Measurements from ENCODE around the gene PTGES.

The PTGES gene

GRCh38 chr9:129746092-129746777, 6.6 kb downstream of the PTGES start:
- no peak for DNase-seq (ENCODE audit: low read depth in 2 of 2)

GRCh38 chr9:129745200-129745599, 7.6 kb downstream of the PTGES start:
- no peak for DNase-seq (ENCODE audit: low read depth in 2 of 2)

DNA sequence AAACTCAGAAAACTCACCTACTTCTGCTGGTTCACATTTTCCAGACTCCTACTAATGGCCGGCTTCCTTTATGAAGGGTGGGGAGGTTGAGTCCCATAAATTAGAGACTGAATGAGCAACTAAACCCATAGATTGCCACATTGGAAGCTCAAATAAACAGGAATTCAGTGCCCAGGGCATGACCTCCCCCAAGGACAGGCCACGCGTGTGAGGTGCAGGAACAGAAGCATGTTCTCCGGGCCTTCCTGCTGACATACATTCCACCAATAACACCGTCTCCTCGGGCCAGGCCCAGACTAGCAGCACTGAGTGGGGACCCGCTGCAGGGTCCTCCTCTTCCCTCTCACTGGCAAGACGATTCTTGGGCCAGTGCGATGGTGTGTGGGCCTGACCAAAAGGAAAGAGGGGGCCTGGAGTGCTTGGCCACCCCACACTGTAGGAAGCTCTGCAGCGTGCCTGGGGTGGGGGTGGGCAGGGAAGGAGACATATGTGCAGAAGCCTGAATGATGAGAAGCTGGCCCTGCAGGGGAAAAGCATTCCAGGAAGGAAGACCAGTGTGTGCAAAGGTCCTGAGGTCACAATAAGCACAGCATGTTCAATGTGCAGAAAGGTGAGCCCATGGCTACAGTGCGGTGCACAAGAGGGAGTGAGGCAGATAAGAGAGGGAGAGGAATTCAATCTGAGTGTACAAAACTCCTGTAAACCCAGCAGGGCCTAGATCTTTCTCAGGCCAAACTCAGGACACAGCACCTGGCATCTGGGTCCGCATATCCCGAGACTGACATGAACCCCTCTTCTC, 12.0 kb downstream of the PTGES start:
- no peak for DNase-seq (ENCODE audit: low read depth in 2 of 2)

DNA sequence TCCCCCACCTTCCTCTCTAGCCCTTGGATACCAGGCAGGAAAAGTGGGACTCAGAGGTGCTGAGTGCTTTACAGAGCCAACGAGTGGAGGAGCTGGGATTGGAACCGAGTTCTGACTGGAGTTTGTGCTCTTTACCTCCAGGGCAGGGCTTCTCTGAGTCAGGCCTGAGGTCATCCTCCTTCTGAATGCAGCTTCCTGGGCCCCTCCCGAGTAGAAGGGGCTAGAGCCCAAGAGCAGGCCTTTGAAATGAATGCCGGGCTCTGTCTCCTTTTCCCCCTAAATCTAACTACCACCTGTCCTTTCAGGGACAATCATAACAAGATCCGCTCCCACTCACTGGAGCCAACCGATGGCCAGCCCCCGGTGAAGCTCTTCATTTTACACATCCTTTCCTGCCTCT, 12.7 kb downstream of the PTGES start:
- DNase-seq (ENCODE audit: low read depth in 2 of 2) = no peak

DNA sequence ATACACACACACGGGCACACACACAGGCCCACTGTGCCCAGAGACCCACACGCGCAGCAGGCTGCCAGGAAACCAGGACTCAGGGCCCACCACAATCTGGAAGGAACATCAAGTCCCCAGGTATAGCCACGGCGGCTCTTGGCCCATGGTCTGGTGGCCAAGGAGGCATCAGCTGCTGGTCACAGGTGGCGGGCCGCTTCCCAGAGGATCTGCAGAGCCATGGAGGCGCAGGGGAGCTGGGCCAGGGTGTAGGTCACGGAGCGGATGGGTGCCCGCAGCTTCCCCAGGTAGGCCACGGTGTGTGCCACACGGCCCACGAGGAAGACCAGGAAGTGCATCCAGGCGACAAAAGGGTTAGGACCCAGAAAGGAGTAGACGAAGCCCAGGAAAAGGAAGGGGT, 13.4 kb downstream of the PTGES start:
- DNase-seq (ENCODE audit: low read depth in 2 of 2) = no peak

DNA sequence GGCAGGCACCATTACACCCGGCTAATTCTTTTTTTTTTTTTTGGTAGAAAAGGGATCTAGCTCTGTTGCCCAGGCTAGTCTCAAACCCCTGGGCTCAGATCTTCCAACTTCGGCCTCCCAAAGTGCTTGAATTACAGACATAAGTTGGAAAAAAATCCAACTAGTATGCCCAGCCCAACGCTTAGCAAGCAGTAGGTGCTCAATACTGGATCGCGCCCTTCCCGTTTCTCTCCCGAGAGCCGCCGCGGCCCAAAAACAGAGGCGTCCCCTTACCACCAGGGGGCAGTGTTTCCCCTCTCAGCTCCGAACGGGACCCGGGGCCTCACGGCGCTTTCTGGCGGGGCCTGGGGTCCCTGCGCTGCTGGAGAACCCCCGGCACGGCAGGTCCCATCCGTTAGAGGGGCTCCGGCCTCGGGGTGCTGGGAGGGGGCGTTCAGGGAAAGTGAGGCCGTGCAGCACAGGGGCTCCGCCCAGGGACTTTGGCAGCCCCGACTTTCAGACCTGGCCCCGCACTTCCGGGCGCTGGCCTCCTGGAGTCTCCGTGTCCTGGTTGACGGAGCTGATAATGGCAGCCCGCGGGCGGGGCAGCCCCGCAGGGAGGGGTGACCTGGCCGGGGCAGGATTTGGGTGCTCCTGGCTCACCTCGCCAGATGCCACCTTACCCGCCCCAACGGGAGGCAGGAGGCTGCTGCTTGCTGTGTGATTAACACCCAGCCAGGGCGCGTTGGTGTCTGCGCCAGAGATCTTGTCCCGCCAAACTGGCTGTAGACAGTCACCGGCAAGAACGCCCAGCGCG, 15.2 kb downstream of the PTGES start:
- DNase-seq (ENCODE audit: low read depth in 2 of 2) = peak; percentile 67 to 84

GRCh38 chr9:129736334-129736733, 16.5 kb downstream of the PTGES start:
- no peak for DNase-seq (ENCODE audit: low read depth in 2 of 2)

DNA sequence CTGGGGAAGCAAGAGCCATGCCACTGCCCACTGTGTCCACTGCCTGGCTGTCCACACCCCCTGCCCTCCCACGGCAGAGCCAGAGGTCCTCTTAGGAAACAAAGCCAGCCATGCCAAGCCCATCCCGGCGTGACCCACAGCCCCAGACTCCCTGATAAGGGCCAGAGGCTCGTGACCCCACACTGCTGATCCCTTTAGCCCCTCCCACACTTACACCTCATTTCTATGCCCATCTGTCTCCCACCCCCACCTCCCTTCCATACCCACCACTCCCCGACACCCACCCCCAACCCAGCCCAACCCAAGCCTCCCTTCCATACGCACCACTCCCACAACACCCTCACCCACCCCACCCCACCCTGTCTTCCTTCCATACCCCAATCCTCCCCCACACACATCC, 17.3 kb downstream of the PTGES start:
- no peak for DNase-seq (ENCODE audit: low read depth in 2 of 2)

GRCh38 chr9:129733632-129733953, 19.2 kb downstream of the PTGES start:
- no peak for DNase-seq (ENCODE audit: low read depth in 2 of 2)

GRCh38 chr9:129732946-129733631, 19.8 kb downstream of the PTGES start:
- no peak for DNase-seq (ENCODE audit: low read depth in 2 of 2)

DNA sequence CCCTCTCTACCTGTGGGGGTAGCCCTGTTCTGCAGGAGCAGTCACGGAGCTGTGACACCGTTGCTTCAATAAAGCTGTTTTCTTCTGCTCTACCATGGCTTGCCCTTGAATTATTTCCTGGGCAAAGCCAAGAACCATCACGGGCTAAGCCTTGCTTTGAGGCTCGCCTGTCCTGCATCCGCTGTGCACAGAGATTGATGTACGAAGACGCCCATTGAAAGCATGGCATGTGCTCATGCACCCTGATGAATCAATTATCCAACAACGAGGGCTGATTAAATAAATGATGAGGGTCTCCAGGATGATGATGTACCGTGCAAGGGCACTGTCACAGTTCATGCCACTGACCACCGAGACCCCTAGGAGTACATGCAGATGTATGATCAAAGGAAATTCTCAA, 20.7 kb downstream of the PTGES start:
- DNase-seq (ENCODE audit: low read depth in 2 of 2) = no peak

GRCh38 chr9:129731477-129732085, 21.3 kb downstream of the PTGES start:
- no peak for DNase-seq (ENCODE audit: low read depth in 2 of 2)

DNA sequence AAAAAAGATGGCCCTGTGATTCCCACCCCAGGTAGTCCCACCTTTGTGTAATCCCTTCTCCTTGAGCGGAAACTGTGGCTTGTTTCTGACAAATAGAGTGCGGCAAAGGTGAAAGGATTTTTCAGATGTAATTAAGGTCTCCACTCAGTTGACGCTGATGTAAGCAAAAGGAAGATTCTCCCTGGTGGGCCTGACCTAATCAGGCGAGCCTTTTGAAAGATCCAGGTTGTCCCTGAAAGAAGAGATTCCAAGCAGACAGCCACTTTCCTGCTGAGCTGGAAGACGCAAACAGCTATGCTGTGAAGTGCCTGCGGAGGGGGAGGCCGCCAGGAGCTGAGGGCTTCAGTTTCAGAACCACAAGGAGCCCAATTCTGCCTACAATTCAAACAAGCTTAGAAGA, 24.1 kb downstream of the PTGES start:
- DNase-seq (ENCODE audit: low read depth in 2 of 2) = no peak

GRCh38 chr9:129726322-129727160, 26.3 kb downstream of the PTGES start:
- DNase-seq (ENCODE audit: low read depth in 2 of 2) = peak; percentile 2 to 43

DNA sequence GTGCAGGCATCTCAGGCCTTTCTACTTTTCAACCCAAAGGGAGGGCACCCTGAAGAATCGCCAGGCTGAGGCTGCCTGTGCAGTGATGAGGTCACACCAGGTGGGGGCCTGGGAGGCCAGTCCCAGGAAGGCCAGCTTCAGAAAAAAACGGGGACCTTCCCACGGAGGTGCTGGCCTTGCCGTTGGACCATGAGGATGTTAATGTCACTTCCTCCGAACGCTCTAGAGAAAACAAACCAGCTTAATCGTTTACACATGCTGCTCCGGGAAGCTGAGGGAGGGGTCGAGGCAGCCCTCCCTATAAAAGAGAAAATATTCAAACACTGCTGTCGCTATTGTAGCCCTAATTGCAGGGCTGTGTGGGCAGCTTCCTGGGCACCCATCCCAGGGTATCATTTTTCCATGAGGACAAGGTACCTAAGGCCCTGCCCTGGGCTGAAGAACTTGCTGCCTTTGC, 27.0 kb downstream of the PTGES start:
- DNase-seq (ENCODE audit: low read depth in 2 of 2) = no peak

- no peak for DNase-seq (ENCODE audit: low read depth in 2 of 2)
Measured at GRCh38 chr9:129724456-129725190, 28.2 kb downstream of the PTGES start.

- DNase-seq (ENCODE audit: low read depth in 2 of 2) = no peak
Measured at GRCh38 chr9:129722913-129723312, 29.9 kb downstream of the PTGES start.

DNA sequence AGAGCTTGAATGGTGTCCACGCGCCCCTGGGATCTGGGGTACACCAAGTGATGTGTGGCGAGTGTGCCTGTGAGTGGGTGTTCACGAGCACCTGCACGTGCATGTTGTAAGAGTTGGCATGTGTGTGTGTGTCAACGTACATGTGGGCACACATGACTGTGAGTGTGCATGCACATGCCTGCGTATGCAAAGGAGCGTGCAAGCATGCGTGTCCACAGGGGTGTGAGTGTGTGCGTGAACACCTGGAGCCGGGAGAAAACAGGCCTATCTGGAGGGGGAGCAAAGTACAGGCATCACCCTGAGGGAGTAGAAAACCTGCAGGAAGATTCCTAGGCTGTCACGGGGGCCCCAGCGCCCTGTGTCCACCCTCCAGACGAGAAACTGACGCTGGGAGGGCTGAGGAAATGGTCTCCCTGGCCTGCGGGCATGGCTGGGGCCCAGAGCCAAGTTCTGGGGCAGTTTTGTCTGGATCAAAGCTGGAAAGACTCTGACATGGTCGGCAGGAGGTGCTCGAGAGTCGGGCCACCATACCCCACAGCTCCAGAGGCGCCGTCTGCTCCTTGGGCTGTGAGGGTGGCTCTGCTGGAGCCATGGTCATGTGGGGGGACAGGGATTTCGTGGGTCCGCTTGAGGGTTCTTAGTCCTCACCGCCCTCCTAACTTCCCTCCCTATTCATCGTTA, 31.8 kb downstream of the PTGES start:
- DNase-seq (ENCODE audit: low read depth in 2 of 2) = no peak

GRCh38 chr9:129720181-129720864, 32.5 kb downstream of the PTGES start:
- DNase-seq (ENCODE audit: low read depth in 2 of 2) = no peak
